Measurements from ENCODE around the gene SSRP1.

DNA sequence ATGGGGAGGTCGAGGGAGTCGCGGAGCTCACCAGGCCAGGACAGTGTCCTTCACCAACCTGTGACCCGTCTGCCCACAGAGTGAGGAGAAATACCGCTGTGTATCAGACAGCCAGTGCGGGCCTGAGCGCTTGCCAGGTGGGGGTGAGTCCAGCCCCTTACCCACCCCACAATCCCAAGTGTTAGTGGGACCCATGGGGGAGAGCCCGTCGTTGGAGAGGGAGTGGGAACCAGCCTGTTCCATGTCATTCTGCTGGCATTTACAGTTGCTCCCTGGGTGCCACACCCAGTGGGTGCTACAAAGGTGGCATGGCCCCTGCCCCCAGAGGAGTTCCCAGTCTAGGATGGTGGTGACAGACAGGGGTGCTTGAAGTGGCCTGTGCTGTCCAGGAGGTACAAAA lies 11.6 kb upstream of the SSRP1 start:
- TF ChIP-seq, protein P1, sequence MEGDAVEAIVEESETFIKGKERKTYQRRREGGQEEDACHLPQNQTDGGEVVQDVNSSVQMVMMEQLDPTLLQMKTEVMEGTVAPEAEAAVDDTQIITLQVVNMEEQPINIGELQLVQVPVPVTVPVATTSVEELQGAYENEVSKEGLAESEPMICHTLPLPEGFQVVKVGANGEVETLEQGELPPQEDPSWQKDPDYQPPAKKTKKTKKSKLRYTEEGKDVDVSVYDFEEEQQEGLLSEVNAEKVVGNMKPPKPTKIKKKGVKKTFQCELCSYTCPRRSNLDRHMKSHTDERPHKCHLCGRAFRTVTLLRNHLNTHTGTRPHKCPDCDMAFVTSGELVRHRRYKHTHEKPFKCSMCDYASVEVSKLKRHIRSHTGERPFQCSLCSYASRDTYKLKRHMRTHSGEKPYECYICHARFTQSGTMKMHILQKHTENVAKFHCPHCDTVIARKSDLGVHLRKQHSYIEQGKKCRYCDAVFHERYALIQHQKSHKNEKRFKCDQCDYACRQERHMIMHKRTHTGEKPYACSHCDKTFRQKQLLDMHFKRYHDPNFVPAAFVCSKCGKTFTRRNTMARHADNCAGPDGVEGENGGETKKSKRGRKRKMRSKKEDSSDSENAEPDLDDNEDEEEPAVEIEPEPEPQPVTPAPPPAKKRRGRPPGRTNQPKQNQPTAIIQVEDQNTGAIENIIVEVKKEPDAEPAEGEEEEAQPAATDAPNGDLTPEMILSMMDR (IDR thresholded peaks at IDR 0.05; ENCODE audit: insufficient read depth, low read depth, low read length): no peak
- TF ChIP-seq EZH2 (IDR thresholded peaks at IDR 0.05; ENCODE audit: insufficient read depth, low read length): no peak
